Loucy (cell line): Measurements from ENCODE around the gene CAPNS2.

ENCODE experiments used
- H2AFZ ChIP-seq: fragments of 200-600 bp; sonication (generic); 2 replicates; pipeline ENCODE4 v1.6.0; 2016; ENCODE audit warnings: antibody characterized with exemption, mild to moderate bottlenecking, low read length, moderate library complexity
- H3F3A ChIP-seq: fragments of 200-600 bp; 2 replicates; pipeline ENCODE4 v1.6.0; 2016; ENCODE audit warnings: antibody characterized with exemption, low read depth, mild to moderate bottlenecking
- H3K27me3 ChIP-seq: fragments of 200-600 bp; sonication (generic); 2 replicates; pipeline ENCODE4 v1.6.1; 2014; ENCODE audit warnings: low read length, mild to moderate bottlenecking; ENCODE audit not compliant: insufficient read depth, poor library complexity, severe bottlenecking
- H3K36me3 ChIP-seq: fragments of 200-600 bp; sonication (generic); 2 replicates; pipeline ENCODE4 v1.6.1; 2016; ENCODE audit warnings: low read length; ENCODE audit not compliant: insufficient read depth
- H3K4me1 ChIP-seq: fragments of 200-600 bp; sonication (generic); 2 replicates; pipeline ENCODE4 v1.5.1; 2014; ENCODE audit warnings: low read length, mild to moderate bottlenecking; ENCODE audit not compliant: insufficient read depth, poor library complexity, severe bottlenecking
- H3K4me2 ChIP-seq: fragments of 200-600 bp; sonication (generic); 2 replicates; pipeline ENCODE4 v1.6.0; 2014; ENCODE audit warnings: antibody characterized with exemption, low read length, low read depth, mild to moderate bottlenecking; ENCODE audit not compliant: poor library complexity, severe bottlenecking
- H3K4me3 ChIP-seq: fragments of 200-600 bp; sonication (generic); 2 replicates; pipeline ENCODE4 v1.5.1; 2014; ENCODE audit warnings: low read length, mild to moderate bottlenecking, mixed read lengths; ENCODE audit not compliant: poor library complexity, severe bottlenecking
- H3K79me2 ChIP-seq: fragments of 200-600 bp; sonication (generic); 2 replicates; pipeline ENCODE4 v1.6.1; 2014; ENCODE audit warnings: low read length; ENCODE audit not compliant: insufficient read depth
- H3K9ac ChIP-seq: fragments of 200-600 bp; sonication (generic); 2 replicates; pipeline ENCODE4 v1.6.0; 2014; ENCODE audit warnings: mild to moderate bottlenecking, low read depth, low read length, moderate library complexity; ENCODE audit not compliant: poor library complexity, severe bottlenecking
- H3K9me2 ChIP-seq: fragments of 200-600 bp; sonication (generic); replicated peaks from 2 replicates; pipeline ENCODE4 v1.6.1; 2016; ENCODE audit warnings: low read depth, low read length, mixed read lengths
- H3K9me3 ChIP-seq: fragments of 200-600 bp; sonication (generic); 2 replicates; pipeline ENCODE4 v1.6.1; 2014; ENCODE audit warnings: mild to moderate bottlenecking, antibody characterized with exemption, low read length, low read depth; ENCODE audit not compliant: insufficient read depth
- H4K20me1 ChIP-seq: fragments of 200-600 bp; sonication (generic); 2 replicates; pipeline ENCODE4 v1.6.0; 2014; ENCODE audit warnings: antibody characterized with exemption, low read length, mild to moderate bottlenecking; ENCODE audit not compliant: insufficient read depth, poor library complexity, severe bottlenecking
- EZH2phosphoT487 ChIP-seq: fragments of 200-600 bp; IDR thresholded peaks from 2 replicates; pipeline ENCODE4 v1.6.1; 2018; ENCODE audit warnings: antibody characterized with exemption, mild to moderate bottlenecking, moderate library complexity, borderline replicate concordance
- TF ChIP-seq, protein P1 (sequence below): fragments of 200-600 bp; sonication (generic); conservative IDR thresholded peaks from 2 replicates; pipeline ENCODE4 v1.5.1; 2014; ENCODE audit warnings: mild to moderate bottlenecking, antibody characterized with exemption, low read length

The CAPNS2 gene

DNA sequence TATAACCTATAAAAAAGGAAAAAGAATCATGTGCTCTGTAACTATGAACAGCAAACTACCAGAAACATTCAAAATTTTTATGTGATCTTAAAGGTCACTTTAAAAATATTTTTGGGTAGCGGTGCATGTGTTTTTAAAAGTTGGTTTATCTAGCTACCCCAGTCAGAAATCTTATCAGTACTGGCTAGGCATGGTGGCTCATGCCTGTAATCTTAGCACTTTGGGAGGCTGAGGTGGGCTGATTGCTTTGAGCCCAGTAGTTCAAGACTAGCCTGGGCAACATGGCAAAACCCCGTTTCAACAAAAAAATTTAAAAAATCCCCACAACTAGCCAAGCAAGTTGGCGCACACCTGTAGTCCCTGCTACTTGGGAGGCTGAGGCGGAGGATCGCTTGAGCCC lies 3.7 kb downstream of the CAPNS2 start:
- Histone ChIP-seq H3K36me3 (no peaks in the 10 kb centered on the region), H3K4me2 (no peak overlapping the region), H3F3A (no peaks in the 10 kb centered on the region), H3K9me2 (no peaks in the 10 kb centered on the region), H3K9me3 (no peaks in the 10 kb centered on the region), H3K4me3 (no peak overlapping the region), H4K20me1 (no peaks in the 10 kb centered on the region), H3K27me3 (no peaks in the 10 kb centered on the region), H3K9ac (no peak overlapping the region), H3K4me1 (peaks cover 7% of the 10 kb centered on the region), H2AFZ (no peak overlapping the region), H3K79me2 (no peaks in the 10 kb centered on the region)
- TF ChIP-seq, protein P1, sequence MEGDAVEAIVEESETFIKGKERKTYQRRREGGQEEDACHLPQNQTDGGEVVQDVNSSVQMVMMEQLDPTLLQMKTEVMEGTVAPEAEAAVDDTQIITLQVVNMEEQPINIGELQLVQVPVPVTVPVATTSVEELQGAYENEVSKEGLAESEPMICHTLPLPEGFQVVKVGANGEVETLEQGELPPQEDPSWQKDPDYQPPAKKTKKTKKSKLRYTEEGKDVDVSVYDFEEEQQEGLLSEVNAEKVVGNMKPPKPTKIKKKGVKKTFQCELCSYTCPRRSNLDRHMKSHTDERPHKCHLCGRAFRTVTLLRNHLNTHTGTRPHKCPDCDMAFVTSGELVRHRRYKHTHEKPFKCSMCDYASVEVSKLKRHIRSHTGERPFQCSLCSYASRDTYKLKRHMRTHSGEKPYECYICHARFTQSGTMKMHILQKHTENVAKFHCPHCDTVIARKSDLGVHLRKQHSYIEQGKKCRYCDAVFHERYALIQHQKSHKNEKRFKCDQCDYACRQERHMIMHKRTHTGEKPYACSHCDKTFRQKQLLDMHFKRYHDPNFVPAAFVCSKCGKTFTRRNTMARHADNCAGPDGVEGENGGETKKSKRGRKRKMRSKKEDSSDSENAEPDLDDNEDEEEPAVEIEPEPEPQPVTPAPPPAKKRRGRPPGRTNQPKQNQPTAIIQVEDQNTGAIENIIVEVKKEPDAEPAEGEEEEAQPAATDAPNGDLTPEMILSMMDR: no peak
- no peak for TF ChIP-seq EZH2phosphoT487

DNA sequence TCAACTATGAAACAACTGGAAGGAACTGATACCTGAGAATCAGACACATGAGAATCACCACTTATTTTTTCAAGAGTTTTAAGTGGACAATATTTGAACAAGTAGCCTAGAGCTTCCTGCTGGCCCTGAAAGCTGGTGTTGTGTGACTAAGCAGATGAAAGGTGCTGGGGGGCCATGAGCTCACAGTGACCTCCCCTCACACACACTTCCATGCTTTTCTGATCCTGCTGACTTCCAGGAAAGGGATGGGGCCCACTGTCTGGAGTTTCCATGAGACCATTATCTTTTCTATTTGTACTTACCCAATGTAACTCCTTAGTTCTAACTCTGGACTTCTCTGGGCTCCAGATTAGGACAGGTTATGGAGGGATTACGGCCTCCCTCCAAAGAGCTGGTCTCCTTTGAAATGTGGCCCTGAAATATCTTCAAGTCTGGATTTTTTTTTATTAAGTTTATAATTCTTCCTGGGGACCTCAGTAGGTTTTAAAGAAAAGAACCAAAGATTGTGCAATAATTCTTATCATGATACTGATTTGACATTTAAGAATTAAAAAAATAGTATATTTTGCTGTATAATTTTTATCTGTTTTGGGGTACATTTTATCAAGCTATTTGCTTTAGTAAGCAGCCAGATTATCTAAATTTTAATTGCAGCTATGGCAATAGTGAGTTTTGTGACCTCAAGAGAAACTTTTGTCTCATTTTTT lies 4.9 kb downstream of the CAPNS2 start:
- Histone ChIP-seq H3K27me3 (no peaks in the 10 kb centered on the region), H3K9me3 (no peaks in the 10 kb centered on the region), H3K4me1 (peaks cover 7% of the 10 kb centered on the region), H3K4me2 (no peak overlapping the region), H3K36me3 (no peaks in the 10 kb centered on the region), H3K9me2 (no peaks in the 10 kb centered on the region), H3K4me3 (no peak overlapping the region), H3K9ac (no peak overlapping the region), H2AFZ (no peak overlapping the region), H3K79me2 (no peaks in the 10 kb centered on the region), H3F3A (no peaks in the 10 kb centered on the region), H4K20me1 (no peaks in the 10 kb centered on the region)
- TF ChIP-seq EZH2phosphoT487: no peak
- TF ChIP-seq, protein P1: no peak

DNA sequence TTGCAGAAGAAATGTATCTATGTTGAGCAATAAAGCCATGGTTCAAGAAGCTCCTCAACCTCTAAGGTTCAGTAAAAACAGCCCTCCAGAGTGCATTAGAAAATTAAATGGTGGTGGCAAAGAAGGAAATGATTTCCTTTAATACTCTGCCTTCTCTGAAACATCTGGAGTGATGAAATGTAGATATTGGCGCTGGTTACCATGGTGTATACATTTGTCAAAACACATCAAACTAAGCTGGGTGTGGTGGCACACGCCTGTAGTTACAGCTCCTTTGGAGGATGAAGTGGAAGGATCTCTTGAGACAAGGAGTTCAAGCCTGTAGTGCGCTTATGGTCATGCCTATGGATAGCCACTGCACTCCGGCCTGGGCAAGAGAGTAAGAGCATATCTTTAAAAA lies 6.0 kb downstream of the CAPNS2 start:
- H2AFZ ChIP-seq: no peak overlapping the region
- no peaks in the 10 kb centered on the region for H3K9me2 ChIP-seq
- no peaks in the 10 kb centered on the region for H3K36me3 ChIP-seq
- no peak overlapping the region for H3K4me3 ChIP-seq
- H3K9me3 ChIP-seq: no peaks in the 10 kb centered on the region
- H3K9ac ChIP-seq: no peak overlapping the region
- H3K4me2 ChIP-seq: no peak overlapping the region
- no peaks in the 10 kb centered on the region for H3K27me3 ChIP-seq
- H3F3A ChIP-seq: no peaks in the 10 kb centered on the region
- H3K79me2 ChIP-seq: no peaks in the 10 kb centered on the region
- H4K20me1 ChIP-seq: no peaks in the 10 kb centered on the region
- peaks cover 7% of the 10 kb centered on the region for H3K4me1 ChIP-seq
- TF ChIP-seq, protein P1: no peak
- no peak for TF ChIP-seq EZH2phosphoT487
